ENCODE measurements around the gene DENND1A. TPM values are rescaled to one million over a fixed set of nuclear protein-coding genes. Genes with fewer than 3 reads are reported as not detected.

The DENND1A gene
- total and polyA plus RNA-seq, 2 of the 13 experiments (the other 11 are each of a cell fraction or from before 2014, with no cell fraction given) = 14.8 to 30.1 TPM

GRCh38 chr9:123601828-123602227 is 328.1 kb downstream of the DENND1A start (continued):
- TF ChIP-seq BATF2 (CRISPR knock-in tag; IDR thresholded peaks at IDR 0.05) = no peak

- ATAC-seq = no peak
- Histone ChIP-seq H3K4me1 (ENCODE audit: insufficient read depth, low read length) (peaks cover 8% of the 10 kb centered on the region), H3K27me3 (ENCODE audit: control insufficient read depth in 1 of 2, insufficient read depth in 2 of 2, low read length in 2 of 2) (no peaks in the 10 kb centered on the region), H3K9me3 (ENCODE audit: low read length) (no peaks in the 10 kb centered on the region), H2AFZ (ENCODE audit: low read length) (no peak overlapping the region), H3K9ac (ENCODE audit: insufficient read depth, low read depth, low read length) (no peak overlapping the region), H3K36me3 (replicated peaks in 1 of 2; ENCODE audit: control insufficient read depth in 1 of 2, insufficient read depth in 2 of 2, low read length in 2 of 2) (peaks cover 2 to 9% of the 10 kb centered on the region in 2 experiments; a peak in 4 of 5 replicates), H4K20me1 (ENCODE audit: insufficient read depth, low read length) (no peaks in the 10 kb centered on the region), H3K4me3 (replicated peaks in 1 of 3; ENCODE audit: insufficient read depth in 1 of 3, low read depth in 2 of 3, low read length in 3 of 3) (no peak overlapping the region), H3K79me2 (ENCODE audit: insufficient read depth, low read length) (no peaks in the 10 kb centered on the region), H3K4me2 (ENCODE audit: low read depth, low read length) (no peak overlapping the region), H3K27ac (ENCODE audit: extremely low read length, insufficient read depth, low read length) (no peak overlapping the region)
- intact Hi-C loops (cut with micrococcal nuclease; ENCODE audit: unreplicated experiment) = no loop called here
- ChIA-PET CTCF (ENCODE audit: low intra/inter-chr PET ratio, low total read pairs) (no interaction called here), POLR2A (no interaction called here)
- in situ Hi-C loops (cut with HindIII; ENCODE audit: extremely low pct_ligation_motif_present, low pct_unique_long_range_greater_than_20kb) = no loop called here
- 98% methylated on average over 7 of the region's 7 CpGs for WGBS (ENCODE audit: low lambda C conversion rate)
- no peak for DNase-seq (ENCODE audit: low spot score)
- FAIRE-seq = no peak
- BruUV-seq (replicated peaks) = no TSS peak
- TF ChIP-seq DR1 (CRISPR knock-in tag; IDR thresholded peaks at IDR 0.05) (no peak), ZBTB38 (CRISPR knock-in tag; IDR thresholded peaks at IDR 0.05) (no peak), REXO4 (CRISPR knock-in tag; IDR thresholded peaks at IDR 0.05; ENCODE audit: borderline replicate concordance) (no peak), ETS1 (CRISPR knock-in tag; IDR thresholded peaks at IDR 0.05) (no peak), ZNF24 (IDR thresholded peaks at IDR 0.05) (no peak), ZNF589 (CRISPR knock-in tag; conservative IDR thresholded peaks at IDR 0.05) (no peak), NFE2L2 (IDR thresholded peaks at IDR 0.05; ENCODE audit: low read length) (no peak), JUND (CRISPR knock-in tag; IDR thresholded peaks at IDR 0.05) (no peak), CCAR2 (optimal IDR thresholded peaks at IDR 0.05; ENCODE audit: low read depth, low read length) (no peak), TFDP2 (CRISPR knock-in tag; IDR thresholded peaks at IDR 0.05) (no peak), SRSF1 (optimal IDR thresholded peaks at IDR 0.05; ENCODE audit: low read depth, low read length) (no peak), ZNF773 (CRISPR knock-in tag; IDR thresholded peaks at IDR 0.05; ENCODE audit: borderline replicate concordance) (no peak), ZKSCAN1 (IDR thresholded peaks at IDR 0.05; ENCODE audit: low read length) (no peak), ELF1 (CRISPR knock-in tag; IDR thresholded peaks at IDR 0.05) (no peak), CSRNP1 (CRISPR knock-in tag; IDR thresholded peaks at IDR 0.05) (no peak), ZNF547 (CRISPR knock-in tag; IDR thresholded peaks at IDR 0.05) (no peak), ZNF512B (CRISPR knock-in tag; IDR thresholded peaks at IDR 0.05; ENCODE audit: borderline replicate concordance) (no peak)
Observed at GRCh38 chr9:123599781-123600180, 330.1 kb downstream of the DENND1A start.
